Ishikawa (cell line): Measurements from ENCODE around the gene PTPRE.

ENCODE experiments used
- CEBPB ChIP-seq: IDR thresholded peaks from 2 replicates; pipeline ENCODE4 v1.6.1; 2012
- CREB1 ChIP-seq: IDR thresholded peaks from 2 replicates; pipeline ENCODE4 v1.6.1; 2012; ENCODE audit warnings: low read depth
- EP300 ChIP-seq: IDR thresholded peaks from 2 replicates; pipeline ENCODE4 v1.6.1; 2012; ENCODE audit warnings: borderline replicate concordance
- FOXM1 ChIP-seq: IDR thresholded peaks from 2 replicates; pipeline ENCODE4 v1.6.1; 2012; ENCODE audit warnings: low read depth, borderline replicate concordance
- MAX ChIP-seq: IDR thresholded peaks from 2 replicates; pipeline ENCODE4 v1.6.1; 2012
- RAD21 ChIP-seq: IDR thresholded peaks from 2 replicates; pipeline ENCODE4 v1.6.1; 2012; ENCODE audit warnings: low read depth
- REST ChIP-seq: IDR thresholded peaks from 2 replicates; pipeline ENCODE4 v1.6.1; 2012; ENCODE audit warnings: low read depth, mild to moderate bottlenecking
- TCF12 ChIP-seq: IDR thresholded peaks from 2 replicates; pipeline ENCODE4 v1.6.1; 2012; ENCODE audit warnings: low read depth
- TEAD4 ChIP-seq: IDR thresholded peaks from 2 replicates; pipeline ENCODE4 v1.6.1; 2012
- USF1 ChIP-seq: IDR thresholded peaks from 2 replicates; pipeline ENCODE4 v1.6.1; 2012

GRCh38 chr10:128074589-128074988, 167.7 kb downstream of the PTPRE start:
- TF ChIP-seq CEBPB (no peak), CREB1 (no peak), MAX (no peak), USF1 (no peak), REST (no peak), TCF12 (no peak), TEAD4 (no peak), FOXM1 (no peak), EP300 (no peak), RAD21 (no peak)
